Cardiac fibroblast (primary cell): ENCODE data around the gene ZBTB47.

ENCODE experiments used
- DNase-seq, 2 donors: peaks; one replicate each; pipeline versions ENCODE4 v3.0.0 to v3.0.0-alpha.2; 2010; ENCODE audit warnings: low read depth in 2 of 2
- H3K4me3 ChIP-seq, 2 donors: replicated peaks in 1 of 2; 1 replicate in 1 of 2; 2 replicates in 1 of 2; pipeline ENCODE4 v1.5.1; 2011; ENCODE audit warnings: low read depth in 2 of 2, low read length in 2 of 2, mild to moderate bottlenecking in 2 of 2, moderate library complexity in 1 of 2
- CTCF ChIP-seq: IDR thresholded peaks from one replicate; pipeline ENCODE4 v1.5.1; 2011; ENCODE audit warnings: low read depth, mild to moderate bottlenecking, low read length, inconsistent platforms

ZBTB47 gene

GRCh38 chr3:42708611-42709151, 55.2 kb downstream of the ZBTB47 start:
- H3K4me3 ChIP-seq: no peak overlapping the region
- no peak for TF ChIP-seq CTCF
- no peak for DNase-seq

- no peak for DNase-seq
- H3K4me3 ChIP-seq: no peak overlapping the region
- TF ChIP-seq CTCF: no peak
These were observed 56.1 kb downstream of the ZBTB47 start for GRCh38 chr3:42709621-42710020.

- no peak for TF ChIP-seq CTCF
- no peak for DNase-seq
- H3K4me3 ChIP-seq: no peak overlapping the region
These were observed 57.0 kb downstream of the ZBTB47 start for GRCh38 chr3:42710323-42711021.

GRCh38 chr3:42711491-42712343, 58.2 kb downstream of the ZBTB47 start:
- no peak for DNase-seq
- no peak for TF ChIP-seq CTCF
- H3K4me3 ChIP-seq: no peak overlapping the region

GRCh38 chr3:42712344-42712648, 58.8 kb downstream of the ZBTB47 start:
- no peak for TF ChIP-seq CTCF
- no peak for DNase-seq
- no peak overlapping the region for H3K4me3 ChIP-seq

GRCh38 chr3:42712688-42713372, 59.3 kb downstream of the ZBTB47 start:
- no peak for TF ChIP-seq CTCF

More at GRCh38 chr3:42712688-42713372, 59.3 kb downstream of the ZBTB47 start:
- DNase-seq: no peak
- no peak overlapping the region for H3K4me3 ChIP-seq
